HL-60 (cell line): Measurements from ENCODE around the gene ADAM19.

Experiments
- DNase-seq, 2 experiments: peaks; one replicate each; pipeline ENCODE4 v3.0.0-alpha.2; 2010 to 2020; ENCODE audit warnings: low read depth in 1 of 2, low spot score in 1 of 2
- H3K27ac ChIP-seq: fragments of 250-450 bp; sonication (Bioruptor Pico); replicated peaks from 2 replicates; pipeline ENCODE4 v1.5.1; 2020; ENCODE audit warnings: mild to moderate bottlenecking, moderate library complexity
- H3K27me3 ChIP-seq: fragments of 250-450 bp; sonication (Bioruptor Pico); 2 replicates; pipeline ENCODE4 v1.5.1; 2021; ENCODE audit warnings: mild to moderate bottlenecking, moderate library complexity; ENCODE audit not compliant: insufficient read depth, poor library complexity, severe bottlenecking
- H3K4me3 ChIP-seq: replicated peaks from 2 replicates; pipeline ENCODE4 v1.5.1; 2011; ENCODE audit warnings: mild to moderate bottlenecking, control low read depth, low read length; ENCODE audit not compliant: insufficient read depth
- CTCF ChIP-seq: IDR thresholded peaks from one replicate; pipeline ENCODE4 v1.5.1; 2011; ENCODE audit warnings: low read length, control low read depth, inconsistent platforms; ENCODE audit not compliant: insufficient read depth
- GABPA ChIP-seq: IDR thresholded peaks from 2 replicates; pipeline ENCODE4 v1.6.1; 2012; ENCODE audit warnings: low read depth
- POLR2AphosphoS5 ChIP-seq: IDR thresholded peaks from 2 replicates; pipeline ENCODE4 v1.6.1; 2012; ENCODE audit warnings: low read depth
- REST ChIP-seq: IDR thresholded peaks from 2 replicates; pipeline ENCODE4 v1.6.1; 2012; ENCODE audit warnings: low read depth; ENCODE audit not compliant: insufficient replicate concordance
- SPI1 ChIP-seq: IDR thresholded peaks from 2 replicates; pipeline ENCODE4 v1.6.1; 2012; ENCODE audit warnings: low read depth, mild to moderate bottlenecking, borderline replicate concordance

Gene ADAM19

GRCh38 chr5:157450024-157450423, 125.6 kb downstream of the ADAM19 start:
- no peak overlapping the region for H3K4me3 ChIP-seq
- TF ChIP-seq SPI1 (no peak), CTCF (no peak), GABPA (no peak), POLR2AphosphoS5 (no peak), REST (no peak)
- no peaks in the 10 kb centered on the region for H3K27me3 ChIP-seq
- no peak for DNase-seq
- H3K27ac ChIP-seq, result no peak overlapping the region

- Histone ChIP-seq H3K27me3 (no peaks in the 10 kb centered on the region), H3K4me3 (no peak overlapping the region), H3K27ac (no peak overlapping the region)
- TF ChIP-seq CTCF (no peak), REST (no peak), GABPA (no peak), POLR2AphosphoS5 (no peak), SPI1 (no peak)
- DNase-seq, result no peak
Observed at GRCh38 chr5:157449011-157449723, 126.4 kb downstream of the ADAM19 start.

GRCh38 chr5:157447201-157447637, 128.4 kb downstream of the ADAM19 start:
- Histone ChIP-seq H3K27me3 (no peaks in the 10 kb centered on the region), H3K4me3 (no peak overlapping the region), H3K27ac (no peak overlapping the region)
- TF ChIP-seq SPI1 (no peak), GABPA (no peak), REST (no peak), CTCF (no peak), POLR2AphosphoS5 (no peak)
- DNase-seq, result no peak
